Esophagus (tissue), 2 donors: ENCODE data around the gene TLX1. TPM values are rescaled to one million over a fixed set of nuclear protein-coding genes. Genes with fewer than 3 reads are reported as not detected.
"Not testable (repeated sequence)": the region's sequence is repeated elsewhere in the genome, so short reads cannot be mapped to it uniquely, and the experiment has no call there.

ENCODE experiments used
- H3K27ac ChIP-seq, 2 donors: one replicate each; pipeline ENCODE4 v1.5.1; 2013; ENCODE audit warnings: low read depth in 2 of 2, mild to moderate bottlenecking in 2 of 2, inconsistent platforms in 1 of 2, low read length in 1 of 2, moderate library complexity in 1 of 2
- H3K27me3 ChIP-seq, 2 donors: one replicate each; pipeline ENCODE4 v1.6.1; 2013; ENCODE audit warnings: low read length in 2 of 2, control low read depth in 1 of 2, mild to moderate bottlenecking in 1 of 2; ENCODE audit not compliant: insufficient read depth in 2 of 2, control insufficient read depth in 1 of 2
- H3K36me3 ChIP-seq, 2 donors: one replicate each; pipeline ENCODE4 v1.6.1; 2013; ENCODE audit warnings: low read length in 1 of 2; ENCODE audit not compliant: control insufficient read depth in 2 of 2, insufficient read depth in 2 of 2
- H3K4me1 ChIP-seq, 2 donors: one replicate each; pipeline ENCODE4 v1.6.1; 2013; ENCODE audit warnings: low read length in 1 of 2; ENCODE audit not compliant: control insufficient read depth in 2 of 2, insufficient read depth in 2 of 2
- H3K4me3 ChIP-seq, 2 donors: one replicate each; pipeline ENCODE4 v1.5.1; 2013; ENCODE audit warnings: low read length in 2 of 2, mild to moderate bottlenecking in 2 of 2, low read depth in 1 of 2, moderate library complexity in 1 of 2
- H3K9me3 ChIP-seq, 2 donors: one replicate each; pipeline ENCODE4 v1.6.1; 2013; ENCODE audit warnings: mild to moderate bottlenecking in 2 of 2, low read depth in 1 of 2, low read length in 1 of 2, moderate library complexity in 1 of 2; ENCODE audit not compliant: control insufficient read depth in 2 of 2, insufficient read depth in 1 of 2
- WGBS, 2 donors: extraction: QIAGEN DNeasy Blood & Tissue Kit; methylation state at CpG; one replicate each; pipeline ENCODE4 v1.1.7; 2013; 5-methylcytosine and 5-hydroxymethylcytosine counted together
- polyA plus RNA-seq, 2 donors: library from polyadenylated mRNA; stranded (reverse); fragments of 200-250 nt; gene quantifications; one replicate each; pipeline ENCODE4 v1.2.3, GENCODE V29; 2013
- donor health status: healthy with polysubstance abuse.
- donor health status: Bipolar disorder and iron deficiency.

TLX1 gene
- polyA plus RNA-seq, 2 donors: not detected

DNA sequence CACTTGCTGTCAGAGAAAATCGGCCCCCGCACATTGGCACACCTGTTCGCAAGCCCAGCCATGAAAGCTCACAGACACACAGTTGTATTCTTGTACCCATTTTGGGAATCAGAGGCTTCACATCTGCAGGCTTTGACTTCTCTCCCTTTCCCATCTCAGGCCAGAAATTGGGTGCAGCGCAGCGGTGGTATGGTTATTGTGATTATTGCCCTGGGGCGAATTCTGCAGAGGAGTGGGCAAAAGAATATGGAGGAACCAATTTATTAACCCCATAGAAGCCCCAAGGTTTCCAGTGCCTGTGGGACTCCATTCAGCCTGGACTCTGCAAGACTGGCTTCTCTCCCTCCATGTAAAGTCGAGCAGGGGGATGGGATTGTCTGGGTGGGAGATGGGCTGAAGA, 14.0 kb downstream of the TLX1 start:
- WGBS, 2 donors: 57 to 62% methylated on average over 7 of the region's 7 CpGs
- peaks cover 0 to 2% of the 10 kb centered on the region in 2 donors for H3K9me3 ChIP-seq
- H3K4me1 ChIP-seq: peaks cover 0 to 3% of the 10 kb centered on the region in 2 donors
- H3K27me3 ChIP-seq: peaks cover 3 to 42% of the 10 kb centered on the region in 2 donors
- no peaks in the 10 kb centered on the region for H3K36me3 ChIP-seq
- no peak overlapping the region for H3K27ac ChIP-seq
- H3K4me3 ChIP-seq: no peak overlapping the region

DNA sequence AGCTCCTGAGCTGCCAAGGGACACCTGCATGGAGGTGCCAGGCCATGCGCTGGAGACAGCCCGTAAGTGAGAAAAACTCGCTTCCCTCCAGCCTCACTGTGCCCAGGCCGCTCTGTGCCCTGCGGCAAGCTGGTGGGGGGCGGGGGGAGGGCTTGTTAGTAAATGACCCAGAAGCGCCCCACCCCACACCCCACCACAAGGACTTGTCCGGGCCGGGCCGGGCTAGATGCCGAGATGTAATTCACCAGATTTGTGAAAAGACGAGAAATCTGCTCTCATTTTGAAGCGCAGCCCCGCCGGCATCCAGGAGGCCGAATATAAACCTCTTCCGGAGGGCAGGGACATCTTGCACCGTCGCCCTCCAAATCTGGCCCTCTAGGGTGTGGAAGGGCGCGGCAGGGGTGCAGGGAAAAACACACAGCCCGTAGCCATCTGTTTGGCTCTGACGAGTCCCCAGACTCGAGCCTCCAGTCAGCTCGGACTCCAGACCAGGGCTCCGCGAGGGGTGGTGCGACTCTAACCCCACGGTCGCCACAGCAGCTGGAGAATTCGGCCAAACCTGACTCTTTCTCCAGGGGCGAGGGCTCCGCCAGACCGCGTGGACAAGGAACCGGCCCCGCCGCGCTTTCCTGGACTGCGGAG, 14.8 kb downstream of the TLX1 start:
- WGBS, 2 donors: 5 to 8% methylated on average over 40 of the region's 40 CpGs
- Histone ChIP-seq H3K27me3 (peaks cover 3 to 36% of the 10 kb centered on the region in 2 donors), H3K9me3 (peaks cover 0 to 2% of the 10 kb centered on the region in 2 donors), H3K36me3 (no peaks in the 10 kb centered on the region), H3K4me1 (peaks cover 0 to 3% of the 10 kb centered on the region in 2 donors), H3K27ac (no peak overlapping the region), H3K4me3 (no peak overlapping the region)

DNA sequence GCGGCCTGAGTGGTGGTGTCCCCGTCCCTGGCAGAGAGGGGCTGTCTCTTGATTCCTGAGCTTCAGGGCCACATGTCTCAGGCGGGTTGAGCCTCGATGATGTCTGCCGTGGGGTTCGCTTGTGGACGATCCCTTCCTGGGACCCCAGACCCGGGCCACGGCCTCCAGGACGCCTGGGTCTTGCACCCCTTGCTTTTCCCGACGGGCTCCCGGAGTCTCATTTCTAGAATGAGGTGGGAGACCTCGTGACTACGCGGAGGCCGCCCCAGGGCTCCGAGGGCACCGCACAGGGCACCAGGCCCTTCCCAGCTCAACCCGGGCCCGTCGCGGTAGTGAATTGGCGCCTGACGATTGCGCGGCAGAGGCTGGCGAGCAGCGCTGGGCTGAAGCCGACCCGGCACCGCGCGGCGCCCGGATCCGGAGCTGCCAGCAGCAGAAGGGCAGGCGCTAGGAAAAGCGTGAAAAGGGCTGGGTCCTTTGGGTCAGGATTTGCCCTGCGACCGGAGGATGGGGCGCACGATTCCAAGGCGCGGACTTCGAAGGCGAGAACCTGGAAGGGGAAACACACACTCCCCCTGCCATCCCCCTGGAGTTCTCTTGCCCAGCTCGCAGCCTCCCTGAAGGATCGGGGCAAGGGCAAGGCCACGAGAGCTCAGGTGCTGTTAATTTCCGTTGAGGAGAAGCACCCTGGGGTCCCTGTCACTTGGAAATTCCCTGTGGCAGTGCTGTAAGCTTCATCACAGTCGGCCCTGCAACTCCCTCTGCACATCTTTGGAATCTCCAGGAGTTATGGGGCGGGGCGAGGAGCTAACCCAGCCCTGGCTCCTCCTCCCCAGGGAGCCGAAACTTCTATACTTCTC, 15.5 kb downstream of the TLX1 start:
- Histone ChIP-seq H3K36me3 (no peaks in the 10 kb centered on the region), H3K9me3 (peaks cover 0 to 2% of the 10 kb centered on the region in 2 donors), H3K27ac (no peak overlapping the region), H3K4me1 (peaks cover 0 to 3% of the 10 kb centered on the region in 2 donors), H3K4me3 (no peak overlapping the region), H3K27me3 (peaks cover 3 to 31% of the 10 kb centered on the region in 2 donors)
- 5% methylated on average over 55 of the region's 55 CpGs for WGBS, 2 donors

DNA sequence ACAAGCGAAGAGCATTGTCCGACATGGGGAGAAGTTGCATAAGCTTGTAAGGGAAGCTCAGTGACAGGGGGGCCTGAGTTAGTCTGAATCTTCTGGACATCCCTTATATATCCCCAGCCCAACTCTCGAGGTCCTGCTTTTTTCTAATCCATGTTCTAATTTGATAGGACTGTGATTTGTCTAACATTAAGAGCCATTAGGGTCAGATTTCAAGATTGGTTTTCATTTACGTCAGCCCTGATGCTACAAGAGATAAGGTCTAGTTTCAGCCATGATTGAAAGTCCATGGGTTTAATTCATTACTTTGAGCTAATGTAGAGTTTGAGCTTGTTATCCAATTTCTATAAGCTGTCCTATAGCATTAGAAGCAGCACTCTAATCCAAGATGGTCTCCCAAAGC, 20.3 kb downstream of the TLX1 start:
- no peak overlapping the region for H3K27ac ChIP-seq
- H3K36me3 ChIP-seq: no peaks in the 10 kb centered on the region
- no peak overlapping the region for H3K4me3 ChIP-seq
- H3K27me3 ChIP-seq: peaks cover 0 to 14% of the 10 kb centered on the region in 2 donors
- peaks cover 0 to 1% of the 10 kb centered on the region in 2 donors for H3K4me1 ChIP-seq
- 58 to 61% methylated on average over 4 of the region's 4 CpGs for WGBS, 2 donors
- H3K9me3 ChIP-seq: peaks cover 0 to 2% of the 10 kb centered on the region in 2 donors

DNA sequence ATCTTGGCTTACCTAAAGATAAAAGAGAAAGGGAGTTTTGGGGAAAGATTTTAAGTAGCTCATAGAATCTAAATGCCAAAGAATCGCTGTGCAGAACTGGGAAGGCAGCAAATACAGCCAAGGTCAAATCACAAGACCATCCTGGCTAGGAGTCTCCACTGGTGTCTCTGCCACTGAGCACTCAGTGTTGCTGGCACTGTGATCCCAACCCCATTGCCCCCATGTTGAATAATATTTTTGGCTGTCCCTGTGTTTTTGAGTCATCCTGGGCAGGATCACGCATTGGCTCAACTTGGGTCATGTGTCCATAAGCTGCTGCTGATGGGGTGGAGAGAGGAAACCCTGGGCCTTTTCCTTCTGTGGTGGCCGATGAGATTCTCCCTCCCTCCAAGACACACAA, 21.2 kb downstream of the TLX1 start:
- Histone ChIP-seq H3K4me1 (no peaks in the 10 kb centered on the region), H3K27me3 (peaks cover 0 to 6% of the 10 kb centered on the region in 2 donors), H3K36me3 (no peaks in the 10 kb centered on the region), H3K9me3 (peaks cover 0 to 2% of the 10 kb centered on the region in 2 donors), H3K4me3 (no peak overlapping the region), H3K27ac (no peak overlapping the region)
- WGBS, 2 donors: 68 to 73% methylated on average over 3 of the region's 3 CpGs

DNA sequence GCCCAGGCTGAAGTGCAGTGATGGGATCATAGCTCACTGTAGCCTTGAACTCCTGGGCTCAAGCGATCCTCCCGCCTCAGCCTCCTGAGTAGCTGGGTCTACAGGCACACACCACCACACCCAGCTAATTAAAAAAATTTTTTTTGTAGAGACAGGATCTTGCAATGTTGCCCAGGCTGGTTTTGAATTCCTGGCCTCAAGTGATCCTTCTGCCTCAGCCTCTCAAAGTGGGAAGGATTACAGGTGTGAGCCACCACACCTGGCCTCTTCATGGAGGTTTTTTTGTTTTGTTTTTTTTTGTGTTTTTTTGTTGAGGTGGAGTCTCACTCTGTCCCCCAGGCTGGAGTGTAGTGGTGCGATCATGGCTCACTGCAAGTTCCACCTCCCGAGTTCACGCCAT, 23.4 kb downstream of the TLX1 start:
- not testable (repeated sequence) for H3K27ac ChIP-seq, H3K4me3 ChIP-seq, H3K27me3 ChIP-seq, H3K4me1 ChIP-seq, H3K9me3 ChIP-seq, H3K36me3 ChIP-seq
- 93 to 94% methylated on average over 5 of the region's 5 CpGs for WGBS, 2 donors

DNA sequence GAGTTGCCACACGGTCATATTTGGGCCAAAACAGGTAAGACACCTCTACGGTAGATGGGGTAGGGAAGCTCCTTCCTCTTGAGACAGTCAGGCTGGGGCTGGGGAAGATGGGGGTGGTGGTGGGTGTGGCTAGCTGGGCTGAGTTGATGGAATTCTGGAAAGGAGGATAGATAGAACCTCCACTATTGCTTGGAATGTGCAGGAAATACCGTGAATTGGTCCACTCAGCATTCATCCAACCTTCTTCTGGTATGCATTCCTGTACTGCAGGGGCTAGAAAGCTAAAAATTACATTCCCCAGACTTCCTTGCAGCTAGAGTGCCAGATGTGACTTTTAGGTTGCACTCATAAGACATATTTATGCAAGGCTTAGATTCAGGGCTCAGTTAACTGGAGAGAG, 24.8 kb downstream of the TLX1 start:
- H3K36me3 ChIP-seq: no peaks in the 10 kb centered on the region
- 28 to 36% methylated on average over 3 of the region's 3 CpGs for WGBS, 2 donors
- H3K4me3 ChIP-seq: no peak overlapping the region

DNA sequence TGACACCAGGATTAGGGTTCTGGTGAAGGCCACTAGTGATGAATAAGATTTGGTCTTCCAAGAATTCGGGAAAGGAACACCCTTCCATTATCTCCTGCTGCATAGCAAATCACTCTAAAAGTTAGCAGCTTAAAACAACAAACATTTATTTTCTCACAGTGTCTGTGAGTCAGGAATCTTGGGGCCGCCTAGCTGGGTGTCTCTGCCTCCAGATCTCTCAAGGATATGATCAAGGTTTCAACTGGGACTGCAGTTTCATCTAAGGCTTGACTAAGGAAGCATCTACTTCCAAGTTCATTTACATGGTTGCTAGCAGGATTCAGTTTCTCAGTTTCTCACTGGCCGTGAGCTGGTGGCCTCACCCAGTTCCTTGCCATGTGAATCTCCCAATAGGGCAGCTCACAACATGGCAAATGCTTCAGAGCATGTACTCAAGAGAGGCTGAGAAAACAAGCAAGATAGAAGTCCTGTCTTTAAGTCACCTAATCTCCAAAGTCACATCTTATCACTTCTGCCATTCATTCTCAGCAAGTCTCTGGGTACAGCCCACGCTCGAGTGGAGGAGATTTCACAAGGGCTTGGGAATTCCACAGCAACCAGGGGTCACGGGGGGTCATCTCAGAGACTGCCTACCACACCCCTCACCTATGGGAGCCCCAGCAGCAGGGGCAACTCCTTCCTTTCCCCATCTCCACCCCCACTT, 26.8 kb downstream of the TLX1 start:
- Histone ChIP-seq H3K9me3 (no peaks in the 10 kb centered on the region), H3K4me1 (no peaks in the 10 kb centered on the region), H3K27ac (no peak overlapping the region), H3K27me3 (no peaks in the 10 kb centered on the region), H3K36me3 (no peaks in the 10 kb centered on the region), H3K4me3 (no peak overlapping the region)
- WGBS, 2 donors: 28 to 42% methylated on average over 6 of the region's 6 CpGs

More for the DNA sequence above, 24.8 kb downstream of the TLX1 start:
- Histone ChIP-seq H3K27me3 (no peaks in the 10 kb centered on the region), H3K27ac (no peak overlapping the region), H3K4me1 (no peaks in the 10 kb centered on the region), H3K9me3 (no peaks in the 10 kb centered on the region)

DNA sequence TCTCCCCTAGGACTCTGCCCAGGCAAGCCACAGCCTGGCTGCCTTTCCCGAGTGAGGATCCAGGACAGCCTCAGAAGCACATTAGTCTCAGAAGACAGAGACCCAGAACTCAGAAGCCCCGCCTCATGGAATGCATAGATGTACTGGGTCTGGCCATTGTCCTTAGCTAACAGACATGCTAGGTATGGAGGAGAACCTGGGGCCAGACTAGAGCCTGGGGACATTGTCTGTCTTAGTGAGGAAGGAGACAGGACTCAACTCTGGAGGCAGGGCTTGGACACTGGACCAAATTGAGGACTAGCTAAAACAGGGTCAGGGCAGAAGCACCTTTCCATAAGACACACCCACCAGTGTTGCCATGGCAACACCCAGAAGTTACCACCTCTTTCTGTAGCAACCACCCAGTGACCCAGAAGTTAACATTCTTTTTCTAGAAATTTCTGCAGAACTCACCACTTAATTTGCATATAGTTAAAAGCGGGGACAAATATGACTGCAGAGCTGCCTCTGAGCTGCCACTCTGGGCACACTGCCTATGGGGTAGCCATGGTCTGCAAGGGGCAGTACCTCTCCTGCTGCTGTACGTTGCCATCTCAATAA, 27.5 kb downstream of the TLX1 start:
- Histone ChIP-seq H3K4me3 (no peak overlapping the region), H3K27ac (no peak overlapping the region), H3K4me1 (no peaks in the 10 kb centered on the region), H3K27me3 (no peaks in the 10 kb centered on the region), H3K9me3 (no peaks in the 10 kb centered on the region), H3K36me3 (no peaks in the 10 kb centered on the region)
- WGBS, 2 donors: 41 to 57% methylated on average over 4 of the region's 4 CpGs
